Activated CD8-positive, alpha-beta memory T cell treated with anti-CD3 and anti-CD28 coated beads for 4 hours (primary cell): ENCODE data around the gene MAP3K13.
"Not testable (repeated sequence)": the region's sequence is repeated elsewhere in the genome, so short reads cannot be mapped to it uniquely, and the experiment has no call there.

ENCODE experiments used
- DNase-seq, 2 donors: peaks; one replicate each; pipeline ENCODE4 v3.0.0-alpha.2; 2020; ENCODE audit warnings: low read depth in 2 of 2

The MAP3K13 gene

DNA sequence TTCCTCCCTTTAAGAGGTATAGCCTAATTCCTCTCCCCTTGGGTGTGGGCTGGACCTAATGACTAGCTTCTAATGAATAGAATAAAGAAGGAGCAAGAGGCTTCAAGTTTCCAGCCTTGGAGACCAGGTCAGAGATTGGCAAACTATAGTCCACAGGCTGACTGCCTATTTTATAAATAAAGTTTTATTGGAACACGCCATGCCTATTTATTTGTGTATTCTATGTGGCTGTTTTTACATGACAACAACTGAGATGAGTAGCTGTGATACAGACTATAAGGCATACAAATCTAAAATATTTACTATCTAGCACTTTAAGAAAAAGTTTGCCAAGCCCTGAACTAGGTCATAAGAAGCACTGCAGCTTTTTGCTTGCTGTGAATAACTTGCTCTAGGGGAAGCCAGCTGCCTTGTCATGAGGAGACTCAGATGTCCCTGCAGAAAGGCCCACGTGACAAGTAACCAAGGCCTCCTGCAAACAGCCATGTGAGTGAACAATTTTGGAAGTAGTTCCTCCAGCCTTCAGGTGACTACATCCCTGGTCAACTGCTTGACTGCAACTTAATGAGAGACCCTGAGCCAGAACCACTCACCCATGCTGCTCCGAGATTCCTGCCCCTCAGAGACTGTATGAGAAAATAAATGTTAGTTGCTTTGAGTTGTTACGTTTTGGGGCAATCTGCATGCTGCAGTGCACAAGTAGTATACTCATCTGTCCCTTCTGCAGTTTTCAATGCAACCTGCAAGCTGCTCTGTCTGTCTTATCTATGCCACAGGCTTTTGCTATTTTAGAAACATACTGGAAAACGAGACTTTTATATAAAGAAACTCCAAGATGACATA is 21.1 kb upstream of the MAP3K13 start:
- DNase-seq: no peak

- no peak for DNase-seq
Measured at GRCh38 chr3:185342459-185343174, 20.3 kb upstream of the MAP3K13 start.

DNA sequence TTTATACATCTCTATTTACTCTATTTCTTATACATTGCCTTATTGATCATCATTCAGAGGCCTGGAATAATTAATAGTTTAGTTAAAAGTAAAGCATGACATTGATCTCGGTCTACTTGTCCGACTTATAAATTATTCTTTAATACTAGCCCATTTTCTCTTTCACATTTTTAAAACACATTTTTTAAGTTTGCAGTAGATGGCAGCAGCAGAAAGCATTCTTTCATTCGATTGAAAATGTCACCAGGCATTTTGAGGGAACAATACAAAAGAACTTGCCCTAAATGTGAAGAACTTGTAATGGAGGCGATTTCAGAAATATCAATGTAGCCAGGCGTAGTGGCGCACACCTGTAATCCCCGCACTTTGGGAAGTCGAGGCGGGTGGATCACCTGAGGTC is 15.5 kb upstream of the MAP3K13 start:
- no peak for DNase-seq

GRCh38 chr3:185350841-185351240 is 12.1 kb upstream of the MAP3K13 start:
- no peak for DNase-seq

DNA sequence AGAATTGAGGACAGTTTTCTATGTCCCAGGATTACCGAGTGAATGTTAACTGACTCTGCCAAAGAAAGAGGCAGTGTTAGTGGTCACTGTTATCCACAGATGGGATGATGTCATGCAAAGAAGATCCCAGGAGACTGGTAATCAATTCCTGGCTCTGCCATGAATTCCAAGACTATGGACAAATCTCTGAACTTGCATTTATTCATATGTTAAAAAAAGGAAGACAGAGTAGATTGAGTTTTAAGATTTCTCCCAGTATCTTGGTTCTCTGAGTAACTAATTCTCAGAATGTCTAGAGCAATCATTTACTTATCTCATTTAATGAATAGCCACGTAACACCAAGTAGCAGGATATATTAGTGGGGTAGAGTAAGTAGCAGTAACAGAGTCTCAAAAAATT is 11.5 kb upstream of the MAP3K13 start:
- no peak for DNase-seq

DNA sequence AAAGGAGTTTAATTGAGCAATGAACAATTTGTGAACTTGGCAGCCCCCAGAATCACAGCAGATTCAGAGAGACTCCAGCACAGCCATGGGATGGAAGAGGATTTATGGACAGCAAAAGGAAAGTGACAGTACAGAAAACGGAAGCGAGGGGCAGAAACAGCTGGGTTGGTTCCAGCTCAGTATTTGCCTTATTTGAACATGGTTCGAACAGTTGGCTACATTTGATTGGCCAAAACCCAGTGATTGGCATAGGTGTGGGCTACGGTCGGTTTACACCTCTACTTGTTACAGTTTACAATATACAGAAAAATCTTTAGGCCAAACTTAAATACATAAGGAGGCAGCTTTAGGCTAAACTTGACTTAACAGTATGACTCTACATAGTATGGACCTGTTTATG is 9.7 kb upstream of the MAP3K13 start:
- no peak for DNase-seq

- DNase-seq: peak; percentile 17 to 27
Measured at GRCh38 chr3:185353823-185354614, 8.9 kb upstream of the MAP3K13 start.

DNA sequence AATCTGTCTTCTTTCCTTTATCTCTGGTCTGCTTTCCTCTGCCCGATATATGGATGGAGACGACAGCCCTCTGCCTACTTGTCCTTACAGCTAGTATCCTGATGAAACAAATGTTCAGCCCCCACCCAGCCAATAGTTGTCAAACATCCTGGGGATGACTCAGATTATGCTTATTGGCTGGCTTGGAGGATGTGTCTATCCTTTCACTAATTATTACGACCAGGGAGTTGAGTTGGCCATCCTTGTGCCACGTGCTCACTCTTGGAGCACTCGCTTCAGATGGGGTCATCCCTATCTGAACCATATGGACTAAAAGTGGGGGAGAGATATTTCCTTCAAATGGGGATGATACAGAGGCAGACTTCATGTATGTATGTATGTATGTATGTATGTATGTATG is 6.4 kb upstream of the MAP3K13 start:
- no peak for DNase-seq

GRCh38 chr3:185361920-185362319 is 1.0 kb upstream of the MAP3K13 start:
- no peak for DNase-seq

DNA sequence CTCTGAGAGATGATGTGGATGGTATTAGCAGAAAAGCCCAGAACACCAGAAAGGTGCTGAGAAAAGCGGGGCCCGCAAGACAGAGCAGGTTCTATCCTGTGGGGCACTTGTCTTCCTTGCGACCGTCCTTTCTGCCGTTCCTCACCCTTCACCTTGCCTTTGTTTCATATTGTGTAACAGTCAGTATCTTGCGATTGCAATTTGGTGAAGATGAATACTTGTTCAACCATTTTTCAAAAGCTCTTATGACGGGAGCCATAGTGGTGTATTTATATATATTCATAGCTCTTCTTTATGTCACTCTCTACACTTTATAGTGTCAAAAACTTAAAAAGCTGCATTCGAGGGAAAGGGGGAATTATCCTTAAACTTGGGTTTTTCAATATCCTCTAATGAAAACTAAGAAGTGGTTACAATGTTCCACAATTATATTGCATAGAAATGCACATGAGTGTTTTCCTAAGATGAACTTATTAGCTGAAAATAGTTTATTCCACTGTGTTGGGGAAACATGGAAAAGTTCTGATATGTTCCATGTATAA is 797 bp downstream of the MAP3K13 start:
- DNase-seq: no peak

DNA sequence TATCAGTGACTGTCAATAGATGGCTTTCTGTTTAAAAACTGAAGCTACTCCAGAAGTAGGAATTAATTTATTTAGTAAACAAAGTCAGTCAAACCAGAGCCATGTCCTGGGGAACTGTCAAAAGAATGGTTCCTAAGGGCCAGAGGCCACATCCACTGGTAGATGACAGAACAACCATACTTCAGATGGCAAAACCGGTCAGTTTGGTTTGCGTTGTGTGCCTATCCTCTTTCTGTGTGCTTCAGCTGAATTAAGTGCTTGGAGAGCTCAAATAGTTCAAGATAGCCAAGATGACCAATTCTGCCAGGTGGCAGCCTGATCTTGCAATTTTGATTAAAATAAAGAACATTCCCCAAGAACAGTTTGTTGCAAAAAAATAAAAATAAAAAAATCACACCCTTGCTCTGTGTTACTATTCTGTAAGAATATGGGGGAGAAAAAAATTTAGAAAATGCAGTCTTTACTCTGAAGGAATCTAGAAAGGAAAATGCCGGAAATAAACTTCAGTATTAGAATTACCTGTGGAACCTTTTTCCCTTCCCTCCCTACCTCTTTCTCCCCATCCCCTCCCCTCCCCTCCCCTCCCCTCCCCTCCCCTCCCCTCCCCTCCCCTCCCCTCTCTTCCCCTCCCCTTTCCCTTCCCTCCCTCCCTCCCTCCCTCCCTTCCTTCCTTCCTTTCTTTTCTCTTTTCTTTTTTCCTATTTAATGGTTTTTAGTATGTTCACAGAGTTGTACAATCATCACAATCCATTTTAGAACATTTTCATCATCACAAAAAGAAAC is 2.5 kb downstream of the MAP3K13 start:
- DNase-seq: no peak

DNA sequence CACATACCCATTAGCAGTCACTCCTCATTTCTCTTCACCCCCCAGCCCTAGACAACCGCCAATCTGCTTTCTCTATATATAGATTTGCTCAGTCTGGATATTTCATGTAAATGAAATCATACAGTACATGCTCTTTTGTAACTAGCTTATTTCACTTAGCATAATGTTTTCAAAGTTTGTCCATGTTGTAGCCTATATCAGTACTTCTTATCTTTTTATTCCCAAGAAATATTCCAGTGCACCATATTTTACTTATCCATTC is 3.1 kb downstream of the MAP3K13 start:
- no peak for DNase-seq

GRCh38 chr3:185366913-185367312 is 4.0 kb downstream of the MAP3K13 start:
- DNase-seq: no peak

DNA sequence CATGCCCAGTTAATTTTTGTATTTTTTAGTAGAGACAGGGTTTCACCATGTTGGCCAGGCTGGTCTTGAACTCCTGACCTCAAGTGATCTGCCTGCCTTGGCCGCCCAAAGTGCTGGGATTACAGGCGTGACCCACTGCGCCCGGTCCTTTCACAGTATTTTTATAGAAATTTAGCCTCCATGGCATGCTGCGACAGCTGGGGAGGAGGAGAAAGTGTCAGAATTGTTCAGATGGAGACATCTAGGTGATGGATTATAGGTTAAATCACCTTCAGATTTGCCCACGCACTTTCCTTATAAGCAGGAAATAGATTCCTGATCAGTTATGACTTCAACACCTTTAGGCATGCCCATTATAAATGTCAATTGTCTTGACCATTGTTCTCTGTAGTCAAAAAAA is 7.4 kb downstream of the MAP3K13 start:
- DNase-seq: not testable (repeated sequence)

GRCh38 chr3:185371306-185372074 is 8.6 kb downstream of the MAP3K13 start:
- no peak for DNase-seq

- no peak for DNase-seq
Measured at GRCh38 chr3:185381320-185382058, 18.6 kb downstream of the MAP3K13 start.

- DNase-seq: no peak
Measured at GRCh38 chr3:185382154-185382553, 19.2 kb downstream of the MAP3K13 start.

DNA sequence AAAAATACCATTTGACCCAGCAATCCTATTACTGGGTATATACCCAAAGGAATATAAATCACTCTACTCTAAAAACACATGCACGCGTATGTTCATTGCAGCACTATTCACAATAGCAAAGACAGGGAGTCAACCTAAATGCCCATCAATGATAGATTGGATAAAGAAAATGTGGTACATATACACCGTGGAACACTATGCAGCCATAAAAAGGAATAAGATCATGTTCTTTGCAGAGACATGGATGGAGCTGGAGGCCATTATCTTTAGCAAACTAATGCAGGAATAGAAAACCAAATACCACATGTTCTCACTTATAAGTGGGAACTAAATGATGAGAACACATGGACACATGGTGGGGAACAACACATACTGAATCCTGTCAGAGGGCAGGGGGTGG is 23.6 kb downstream of the MAP3K13 start:
- not testable (repeated sequence) for DNase-seq

DNA sequence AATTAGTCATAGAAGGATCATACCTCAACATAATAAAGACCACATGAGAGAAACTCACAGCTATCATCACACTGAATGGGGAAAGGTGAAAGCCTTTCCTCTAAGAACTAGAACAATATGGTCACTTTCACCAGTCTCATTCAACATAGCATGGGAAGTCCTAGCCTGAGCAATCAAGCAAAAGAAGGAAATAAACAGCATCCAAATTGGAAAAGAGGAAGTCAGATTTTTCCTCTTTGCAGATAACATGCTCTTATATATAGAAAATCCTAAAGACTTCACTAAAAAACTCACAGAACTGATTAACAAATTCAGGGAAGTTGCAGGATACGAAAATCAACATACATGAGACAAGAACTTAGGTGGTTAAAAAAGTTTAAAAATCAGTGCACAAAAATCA is 24.7 kb downstream of the MAP3K13 start:
- no peak for DNase-seq

DNA sequence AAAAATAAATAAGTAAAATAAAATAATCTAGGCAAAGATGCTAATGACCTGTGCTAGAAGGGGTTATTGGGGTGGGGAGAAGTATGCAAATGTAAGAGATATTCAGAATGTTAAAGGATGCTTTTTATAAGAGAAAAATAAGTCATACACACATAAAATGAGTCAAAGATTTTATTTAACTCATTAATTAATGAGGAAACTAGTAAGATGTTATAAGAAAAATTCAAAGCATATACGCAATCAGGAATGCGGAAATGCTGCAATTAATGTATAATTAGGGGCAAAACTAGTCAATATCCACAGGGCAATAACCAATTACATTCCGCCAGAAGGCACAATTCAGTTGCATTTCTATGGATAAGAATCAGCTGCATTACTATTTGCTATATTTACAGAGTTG is 30.1 kb downstream of the MAP3K13 start:
- no peak for DNase-seq
